Activated naive CD8-positive, alpha-beta T cell treated with anti-CD3 and anti-CD28 coated beads, Interleukin-2, amount 50 U/mL, for 16 hours (primary cell): ENCODE measurements around the gene ZNG1F.
"Not testable (repeated sequence)": the region's sequence is repeated elsewhere in the genome, so short reads cannot be mapped to it uniquely, and the experiment has no call there.

Experiments used
- DNase-seq: peaks from one replicate; pipeline ENCODE4 v3.0.0-alpha.2; 2020; ENCODE audit warnings: low read depth, low spot score

The ZNG1F gene

DNA sequence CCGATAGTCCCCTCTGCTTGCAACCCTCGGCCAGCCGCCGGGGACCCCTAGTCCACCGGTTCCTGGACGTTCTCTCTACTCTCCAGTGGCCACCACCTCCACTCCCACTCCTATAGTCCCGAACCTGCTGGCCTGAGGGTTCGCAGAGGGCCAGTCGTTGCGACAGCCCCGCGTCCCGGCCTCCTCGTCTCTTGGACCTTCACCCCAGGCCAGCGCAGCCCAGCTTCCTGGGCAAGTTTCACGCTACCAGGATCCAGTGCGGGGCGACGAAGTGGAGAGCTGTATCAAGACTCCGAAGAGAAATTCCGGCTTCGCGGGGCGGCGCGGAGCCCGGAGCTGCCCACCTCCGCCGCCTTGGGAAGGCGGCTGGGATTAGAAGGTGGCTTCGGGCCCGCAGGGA is 65.7 kb downstream of the ZNG1F start:
- not testable (repeated sequence) for DNase-seq

DNA sequence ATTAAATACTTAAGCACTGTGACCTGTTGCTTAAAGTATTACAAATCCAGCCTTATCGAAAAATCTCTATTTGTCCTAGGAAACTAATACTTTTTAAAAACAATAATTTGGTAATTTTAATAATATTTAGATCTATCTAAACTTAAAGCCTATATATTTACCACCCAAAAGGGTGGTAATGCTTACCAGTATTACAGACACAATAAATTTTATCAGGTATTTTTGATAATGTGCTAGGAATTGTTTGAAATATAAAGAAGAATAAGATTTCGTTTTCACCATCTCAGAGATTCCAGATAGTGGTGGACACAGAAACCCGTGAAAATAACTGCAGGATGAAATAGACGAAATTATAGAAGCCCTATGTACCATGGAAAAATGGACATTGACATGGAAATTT is 68.4 kb downstream of the ZNG1F start:
- DNase-seq: not testable (repeated sequence)

GRCh38 chr9:41119719-41120118 is 69.4 kb downstream of the ZNG1F start:
- not testable (repeated sequence) for DNase-seq

GRCh38 chr9:41119311-41119710 is 69.8 kb downstream of the ZNG1F start:
- not testable (repeated sequence) for DNase-seq

GRCh38 chr9:41113348-41113747 is 75.8 kb downstream of the ZNG1F start:
- not testable (repeated sequence) for DNase-seq

DNA sequence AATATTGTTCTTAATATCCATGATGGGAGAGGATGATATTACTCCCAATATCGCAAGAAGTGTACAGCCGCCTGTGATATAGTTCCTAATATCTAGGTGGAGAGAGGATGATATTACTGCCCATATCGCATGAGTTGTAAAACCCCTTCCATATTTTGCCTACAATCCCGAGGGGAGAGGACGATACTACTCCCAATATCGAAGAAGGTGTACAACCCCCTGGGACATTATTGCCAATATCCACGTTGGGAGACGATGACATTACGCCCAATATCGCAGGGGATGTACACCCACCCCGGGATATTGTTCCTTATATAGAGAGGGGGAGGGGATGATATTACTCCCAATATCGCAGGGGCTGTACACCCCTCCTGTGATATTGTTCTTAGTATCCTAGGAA is 77.7 kb downstream of the ZNG1F start:
- not testable (repeated sequence) for DNase-seq

GRCh38 chr9:41110913-41111312 is 78.2 kb downstream of the ZNG1F start:
- not testable (repeated sequence) for DNase-seq

GRCh38 chr9:41109253-41109652 is 79.9 kb downstream of the ZNG1F start:
- not testable (repeated sequence) for DNase-seq

DNA sequence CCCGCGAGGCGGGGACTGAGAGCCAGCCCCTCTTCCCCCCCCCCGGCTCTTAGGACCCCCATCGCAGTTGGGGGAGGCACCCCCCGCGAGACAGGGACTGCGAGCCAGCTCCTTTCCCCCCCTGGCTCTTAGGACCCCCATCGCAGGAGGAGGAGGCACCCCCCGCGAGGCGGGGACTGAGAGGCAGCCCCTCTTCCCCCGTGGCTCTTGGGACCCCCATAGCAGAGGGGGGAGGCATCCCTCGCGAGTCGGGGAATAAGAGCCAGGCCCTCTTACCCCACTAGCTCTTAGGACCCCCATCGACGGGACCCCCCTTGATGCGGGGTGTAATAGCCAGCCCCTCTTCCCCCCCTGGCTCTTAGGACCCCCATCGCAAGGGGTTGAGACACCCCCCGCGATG is 80.3 kb downstream of the ZNG1F start:
- not testable (repeated sequence) for DNase-seq

DNA sequence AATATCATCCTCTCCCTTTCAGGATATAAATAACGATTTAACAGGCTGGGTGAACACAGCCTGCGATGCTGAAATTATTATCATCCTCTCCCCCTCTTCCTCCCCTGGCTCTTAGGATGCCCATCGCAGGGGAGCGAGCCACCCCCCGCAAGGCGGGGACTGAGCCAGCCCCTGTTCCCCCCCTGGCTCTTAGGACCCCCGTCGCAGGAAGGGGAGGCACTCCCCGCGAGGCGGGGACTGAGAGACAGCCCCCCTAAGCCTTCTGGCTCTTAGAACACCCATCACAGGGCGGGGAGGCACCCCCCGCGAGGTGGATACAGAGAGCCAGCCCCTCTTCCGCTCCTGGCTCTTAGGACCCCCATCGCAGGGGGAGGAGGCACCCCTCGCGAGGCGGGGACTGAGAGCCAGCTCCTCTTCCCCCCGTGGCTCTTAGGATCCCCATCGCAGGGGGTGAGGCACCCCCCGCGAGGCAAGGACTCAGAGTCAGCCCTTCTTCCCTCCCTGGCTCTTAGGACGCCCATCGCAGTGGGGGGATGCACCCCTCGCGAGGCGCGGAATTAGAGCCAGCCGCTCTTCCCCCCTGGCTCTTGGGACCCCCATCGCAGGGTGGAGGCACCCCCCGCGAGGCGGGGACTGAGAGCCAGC is 82.5 kb downstream of the ZNG1F start:
- not testable (repeated sequence) for DNase-seq

GRCh38 chr9:41105557-41106253 is 83.4 kb downstream of the ZNG1F start:
- not testable (repeated sequence) for DNase-seq

DNA sequence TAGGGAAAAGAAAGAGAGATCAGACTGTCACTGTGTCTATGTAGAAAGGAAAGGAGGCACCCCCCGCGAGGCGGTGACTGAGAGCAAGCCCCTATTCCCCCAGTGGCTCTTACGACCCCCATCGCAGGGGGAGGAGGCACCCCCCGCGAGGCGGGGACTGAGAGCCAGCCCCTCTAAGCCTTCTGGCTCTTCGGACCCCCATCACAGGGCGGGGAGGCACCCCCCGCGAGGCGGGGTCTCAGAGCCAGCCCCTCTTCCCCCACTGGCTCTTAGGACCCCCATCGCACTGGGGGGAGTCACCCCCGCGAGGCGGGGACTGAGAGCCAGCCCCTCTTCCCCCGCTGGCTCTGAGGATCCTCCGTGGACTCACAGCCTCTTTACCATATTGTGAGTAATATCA is 84.6 kb downstream of the ZNG1F start:
- DNase-seq: not testable (repeated sequence)

DNA sequence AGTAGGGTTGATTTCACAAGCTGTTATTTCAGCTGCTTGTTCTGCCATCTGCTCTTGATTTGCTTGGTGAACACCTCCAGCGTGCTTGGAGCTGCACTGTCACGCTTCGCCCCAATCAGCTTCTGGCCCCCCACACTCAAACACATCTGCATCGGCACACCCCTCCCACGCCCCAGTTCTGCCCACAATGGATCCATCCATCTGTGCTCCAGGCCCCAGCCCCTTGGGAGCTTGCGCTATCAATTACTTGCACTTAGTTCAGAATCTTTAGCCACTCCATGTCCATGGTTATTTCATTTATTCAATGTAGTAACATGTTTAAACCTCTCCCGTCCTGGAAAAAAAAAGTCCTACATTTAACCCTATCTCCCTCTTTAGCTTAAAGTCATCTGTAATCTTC is 88.6 kb downstream of the ZNG1F start:
- not testable (repeated sequence) for DNase-seq

DNA sequence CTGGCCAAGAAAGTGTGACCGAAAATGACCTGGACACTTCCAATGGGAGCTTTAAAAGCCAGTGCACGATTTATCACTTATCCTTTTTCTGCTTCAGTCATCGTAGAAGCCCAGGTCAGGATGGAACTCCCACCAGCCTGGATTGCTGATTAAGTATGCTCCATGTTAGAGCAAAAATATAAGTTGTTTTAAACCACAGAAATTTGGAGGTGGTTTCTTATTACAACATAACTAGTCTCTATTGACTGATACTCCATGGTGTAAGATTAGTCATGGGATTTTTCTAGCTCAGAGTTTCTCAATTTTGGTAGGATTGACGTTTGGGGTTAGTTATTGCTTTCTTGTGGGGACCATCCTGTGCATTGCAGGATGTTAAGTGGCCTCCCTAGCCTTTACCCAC is 90.4 kb downstream of the ZNG1F start:
- DNase-seq: not testable (repeated sequence)

DNA sequence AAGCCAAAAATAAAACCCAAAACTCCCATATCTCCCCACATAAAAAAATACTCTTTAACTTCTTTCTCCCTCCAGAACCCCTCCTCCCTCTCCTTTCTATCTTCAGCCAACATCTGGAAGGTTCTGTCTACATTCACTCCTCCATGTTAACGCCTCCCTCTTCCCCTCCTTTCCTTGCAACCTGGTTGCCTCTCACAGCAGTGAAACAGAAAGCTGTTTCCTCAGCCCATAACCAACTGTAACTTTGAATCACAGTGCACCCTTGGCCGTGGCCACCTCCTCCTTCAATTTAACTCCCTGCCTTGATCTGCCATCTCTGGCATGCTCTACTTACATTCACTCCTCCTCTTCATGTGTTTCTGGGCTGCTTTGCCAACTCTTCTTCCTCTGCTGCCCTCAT is 94.1 kb downstream of the ZNG1F start:
- not testable (repeated sequence) for DNase-seq

GRCh38 chr9:41094010-41094773 is 94.9 kb downstream of the ZNG1F start:
- DNase-seq: not testable (repeated sequence)

DNA sequence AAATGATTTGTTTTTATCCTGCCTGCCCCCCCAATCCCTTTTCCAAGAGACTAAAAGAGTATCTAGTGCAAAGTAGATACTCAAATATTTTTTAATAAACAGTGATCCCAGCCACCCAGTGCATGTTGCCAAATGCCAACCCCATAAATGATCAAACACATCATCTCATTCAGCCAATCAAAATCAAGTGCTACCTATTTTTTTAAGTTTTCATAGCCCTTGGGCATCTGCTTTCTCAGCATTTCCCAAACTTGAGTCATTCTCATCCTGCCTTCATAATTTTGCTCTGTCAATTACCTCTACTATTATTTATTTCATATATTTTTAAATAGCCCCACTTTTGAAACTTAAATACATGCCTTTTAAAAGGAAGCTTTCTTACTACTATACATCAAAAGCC is 98.2 kb downstream of the ZNG1F start:
- not testable (repeated sequence) for DNase-seq

DNA sequence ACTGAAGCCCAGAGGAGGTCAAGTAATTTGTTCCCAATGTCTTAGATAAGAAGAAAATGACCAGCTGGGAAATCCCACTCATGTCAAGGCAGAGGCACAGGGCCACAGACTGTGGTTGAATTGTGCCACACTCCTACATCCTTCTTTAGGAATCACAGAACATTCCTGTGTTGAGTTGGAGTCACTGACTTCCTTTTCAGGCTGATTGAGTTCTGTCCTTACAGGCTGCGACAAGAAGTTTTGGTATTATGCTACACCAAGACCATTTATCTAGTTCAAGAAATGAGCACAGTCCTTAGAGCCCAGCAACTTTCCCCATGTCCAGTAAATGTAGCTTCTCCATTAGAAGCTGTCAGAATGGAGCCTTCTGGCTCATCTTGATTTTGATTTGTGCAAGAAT is 98.7 kb downstream of the ZNG1F start:
- DNase-seq: not testable (repeated sequence)

- DNase-seq: not testable (repeated sequence)
These were observed 100.6 kb downstream of the ZNG1F start for GRCh38 chr9:41088450-41089059.

DNA sequence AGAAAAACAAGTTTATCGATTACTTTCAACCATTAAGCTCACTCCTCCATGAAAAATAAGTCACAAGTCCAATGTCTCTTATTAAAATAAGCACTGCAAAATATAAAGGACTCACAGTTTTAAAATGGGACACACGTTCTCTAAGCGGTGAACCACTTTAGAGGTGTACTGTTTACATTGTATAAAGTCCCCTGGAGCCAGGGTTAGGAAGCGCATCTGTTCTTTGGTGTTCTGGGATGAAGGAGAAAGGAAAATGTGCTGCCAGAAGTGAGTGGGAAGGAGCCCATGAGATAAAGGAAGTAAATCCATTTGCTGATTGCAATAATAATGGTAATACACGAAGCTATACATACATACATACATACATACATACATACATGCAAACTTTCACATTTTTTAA is 101.2 kb downstream of the ZNG1F start:
- not testable (repeated sequence) for DNase-seq

GRCh38 chr9:41087157-41087780 is 101.8 kb downstream of the ZNG1F start:
- not testable (repeated sequence) for DNase-seq
